ENCODE data around the gene EGFL8.

The EGFL8 gene

GRCh38 chr6:32147401-32148132, 16.8 kb upstream of the EGFL8 start:
- no peak for DNase-seq

GRCh38 chr6:32148289-32149091, 15.9 kb upstream of the EGFL8 start:
- DNase-seq = no peak

- DNase-seq = no peak
These were observed 15.2 kb upstream of the EGFL8 start for GRCh38 chr6:32149092-32149755.

GRCh38 chr6:32149932-32150870, 14.2 kb upstream of the EGFL8 start:
- no peak for DNase-seq

- no peak for DNase-seq
These were observed 13.1 kb upstream of the EGFL8 start for GRCh38 chr6:32151181-32151862.

GRCh38 chr6:32151863-32152768, 12.3 kb upstream of the EGFL8 start, which contains the start of gene PRRT1:
TSS of gene PRRT1 (minus strand) at chr6:32151939. CDS start at chr6:32151827, 112 bp downstream.
- DNase-seq = no peak

- peak; percentile 54 for DNase-seq
These were observed 11.4 kb upstream of the EGFL8 start for GRCh38 chr6:32152769-32153563.

GRCh38 chr6:32153564-32154513, 10.6 kb upstream of the EGFL8 start, which contains the start of gene PPT2:
TSS of gene PPT2 (plus strand) at chr6:32154141. CDS start at chr6:32154595, 454 bp downstream.
- peak; percentile 83 for DNase-seq

- DNase-seq = peak; percentile 73
These were observed 9.8 kb upstream of the EGFL8 start for GRCh38 chr6:32154514-32155161.

GRCh38 chr6:32156891-32157290, 7.5 kb upstream of the EGFL8 start:
- DNase-seq = no peak

GRCh38 chr6:32158052-32158451, 6.3 kb upstream of the EGFL8 start:
- no peak for DNase-seq

GRCh38 chr6:32163559-32164258, 686 bp upstream of the EGFL8 start:
- DNase-seq = no peak

- no peak for DNase-seq
These were observed 2.1 kb downstream of the EGFL8 start for GRCh38 chr6:32166411-32167061.

- DNase-seq = no peak
These were observed 2.9 kb downstream of the EGFL8 start for GRCh38 chr6:32167154-32167760.

- DNase-seq = no peak
These were observed 3.4 kb downstream of the EGFL8 start for GRCh38 chr6:32167761-32168262.

GRCh38 chr6:32168350-32168749, 4.0 kb downstream of the EGFL8 start:
- no peak for DNase-seq
